ENCODE data around the gene ADAM8. TPM values are rescaled to one million over a fixed set of nuclear protein-coding genes. Genes with fewer than 3 reads are reported as not detected.

The ADAM8 gene
- total RNA-seq, 2 donors from 2014 or later: 3.7 to 5.7 TPM

GRCh38 chr10:133299224-133299623 lies 22.6 kb upstream of the ADAM8 start:
- Histone ChIP-seq H3K36me3 (peaks cover 46% of the 10 kb centered on the region), H3K9ac (ENCODE audit: low read depth in 2 of 2, low read length in 2 of 2) (no peak overlapping the region), H3K9me3 (no peaks in the 10 kb centered on the region), H3K27ac (no peak overlapping the region), H3K27me3 (no peaks in the 10 kb centered on the region), H3K4me3 (no peak overlapping the region), H3K4me1 (no peaks in the 10 kb centered on the region)
- no peak for DNase-seq
- intact Hi-C loops (cut with DNase I): loop anchor here (10.0 kb wide), 1 partner anchor 154 kb away; no protein-coding TSS in a partner anchor
- no peak for TF ChIP-seq CTCF (IDR thresholded peaks at IDR 0.05)

GRCh38 chr10:133298466-133298865 lies 21.8 kb upstream of the ADAM8 start:
- Histone ChIP-seq H3K27ac (no peak overlapping the region), H3K4me3 (no peak overlapping the region), H3K9ac (ENCODE audit: low read depth in 2 of 2, low read length in 2 of 2) (no peak overlapping the region), H3K27me3 (no peaks in the 10 kb centered on the region), H3K4me1 (no peaks in the 10 kb centered on the region), H3K9me3 (no peaks in the 10 kb centered on the region), H3K36me3 (peaks cover 46% of the 10 kb centered on the region)
- no peak for TF ChIP-seq CTCF (IDR thresholded peaks at IDR 0.05)
- no peak for DNase-seq
- intact Hi-C loops (cut with DNase I): loop anchor here (10.0 kb wide), 1 partner anchor 154 kb away; no protein-coding TSS in a partner anchor

DNA sequence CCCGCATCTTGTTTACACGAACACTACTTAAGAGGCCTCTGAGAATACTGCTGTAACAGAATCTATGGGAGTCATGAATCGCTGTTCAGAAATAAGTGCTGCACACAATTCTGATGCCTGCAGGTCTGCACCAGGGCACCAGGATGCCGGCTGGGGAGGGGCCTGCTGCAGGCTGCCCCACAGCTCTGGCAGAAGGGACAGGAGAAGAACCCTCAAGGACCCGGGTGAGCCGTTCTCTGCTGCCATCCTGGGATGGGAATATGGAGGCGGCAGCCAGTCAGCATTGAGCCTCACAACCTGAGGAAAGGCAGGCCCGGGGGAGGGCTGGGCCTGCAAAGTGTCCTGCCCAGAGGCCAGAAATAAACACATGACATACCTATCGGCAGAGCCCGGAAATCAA lies 20.8 kb upstream of the ADAM8 start:
- Histone ChIP-seq H3K36me3 (peaks cover 46% of the 10 kb centered on the region), H3K9ac (ENCODE audit: low read depth in 2 of 2, low read length in 2 of 2) (no peak overlapping the region), H3K27me3 (no peaks in the 10 kb centered on the region), H3K4me3 (no peak overlapping the region), H3K27ac (no peak overlapping the region), H3K4me1 (no peaks in the 10 kb centered on the region), H3K9me3 (no peaks in the 10 kb centered on the region)
- intact Hi-C loops (cut with DNase I): loop anchor here (10.0 kb wide), 1 partner anchor 153 kb away; no protein-coding TSS in a partner anchor
- DNase-seq: no peak
- TF ChIP-seq CTCF (IDR thresholded peaks at IDR 0.05): no peak

DNA sequence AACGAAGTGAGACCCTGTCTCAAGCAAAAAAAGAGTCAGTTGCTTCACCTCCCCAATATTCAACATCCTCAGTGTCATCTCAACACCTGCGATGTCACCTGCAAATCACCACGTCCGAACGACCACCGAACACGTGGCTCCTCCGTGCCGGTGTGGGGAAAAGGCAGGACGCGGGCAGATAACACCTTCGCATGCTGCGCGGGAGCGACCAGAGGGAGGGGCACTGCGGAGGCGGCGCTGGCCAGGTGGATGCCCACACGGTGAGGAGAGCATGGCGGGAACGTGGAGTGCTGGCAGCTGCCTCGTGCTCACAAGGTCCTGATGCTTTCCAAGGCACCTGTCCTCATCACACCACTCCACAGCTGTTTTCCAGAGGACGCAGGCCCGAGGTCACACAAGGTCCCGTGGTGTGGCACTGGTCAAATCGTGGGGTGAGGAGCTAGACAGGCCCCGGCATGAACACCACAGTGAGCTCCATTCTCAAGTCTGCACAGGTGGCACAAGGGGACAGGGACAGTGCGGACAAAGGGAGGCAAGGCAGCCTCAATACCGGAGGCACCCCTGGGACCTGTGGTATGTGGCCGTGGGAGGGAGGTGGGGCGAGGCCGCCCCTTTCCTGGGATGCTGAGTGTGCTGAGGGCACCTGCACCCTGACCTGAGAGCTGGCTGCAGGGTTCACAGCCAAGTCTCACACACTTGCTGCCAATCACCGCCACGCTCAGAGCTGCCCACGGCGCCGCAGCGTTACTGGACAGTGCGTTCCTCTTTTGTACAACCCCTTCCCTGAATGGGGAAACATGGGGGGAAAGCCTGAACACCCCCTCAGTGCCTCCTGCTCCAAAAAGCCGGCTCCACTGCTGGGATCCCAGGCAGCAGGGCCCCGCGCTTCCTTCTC lies 19.0 kb upstream of the ADAM8 start:
- intact Hi-C loops (cut with DNase I): loop anchor here (10.0 kb wide), 1 partner anchor 151 kb away; no protein-coding TSS in a partner anchor
- H3K9me3 ChIP-seq: no peaks in the 10 kb centered on the region
- H3K4me1 ChIP-seq: no peaks in the 10 kb centered on the region
- no peak for TF ChIP-seq CTCF (IDR thresholded peaks at IDR 0.05)
- no peaks in the 10 kb centered on the region for H3K27me3 ChIP-seq
- no peak overlapping the region for H3K9ac ChIP-seq (ENCODE audit: low read depth in 2 of 2, low read length in 2 of 2)
- H3K27ac ChIP-seq: no peak overlapping the region
- no peak for DNase-seq
- peaks cover 46% of the 10 kb centered on the region for H3K36me3 ChIP-seq
- no peak overlapping the region for H3K4me3 ChIP-seq

GRCh38 chr10:133294189-133294588 lies 17.5 kb upstream of the ADAM8 start:
- no peak for DNase-seq
- TF ChIP-seq CTCF (IDR thresholded peaks at IDR 0.05): no peak
- H3K36me3 ChIP-seq: peaks cover 36% of the 10 kb centered on the region
- H3K9ac ChIP-seq (ENCODE audit: low read depth in 2 of 2, low read length in 2 of 2): no peak overlapping the region
- intact Hi-C loops (cut with DNase I): loop anchor here (10.0 kb wide), 1 partner anchor 149 kb away; no protein-coding TSS in a partner anchor
- no peaks in the 10 kb centered on the region for H3K27me3 ChIP-seq
- no peaks in the 10 kb centered on the region for H3K4me1 ChIP-seq
- no peaks in the 10 kb centered on the region for H3K9me3 ChIP-seq
- H3K27ac ChIP-seq: no peak overlapping the region
- H3K4me3 ChIP-seq: no peak overlapping the region

Data from colonic mucosa (tissue), 4 donors.